GM19351 (cell line): Measurements from ENCODE around the gene CYSTM1.

Experiments used
- ATAC-seq: cut with Tn5 transposase; IDR thresholded peaks from one replicate; pipeline ENCODE4 v1.9.1; 2021; ENCODE audit warnings: mild to moderate bottlenecking, moderate library complexity; ENCODE audit not compliant: unreplicated experiment

Gene CYSTM1

DNA sequence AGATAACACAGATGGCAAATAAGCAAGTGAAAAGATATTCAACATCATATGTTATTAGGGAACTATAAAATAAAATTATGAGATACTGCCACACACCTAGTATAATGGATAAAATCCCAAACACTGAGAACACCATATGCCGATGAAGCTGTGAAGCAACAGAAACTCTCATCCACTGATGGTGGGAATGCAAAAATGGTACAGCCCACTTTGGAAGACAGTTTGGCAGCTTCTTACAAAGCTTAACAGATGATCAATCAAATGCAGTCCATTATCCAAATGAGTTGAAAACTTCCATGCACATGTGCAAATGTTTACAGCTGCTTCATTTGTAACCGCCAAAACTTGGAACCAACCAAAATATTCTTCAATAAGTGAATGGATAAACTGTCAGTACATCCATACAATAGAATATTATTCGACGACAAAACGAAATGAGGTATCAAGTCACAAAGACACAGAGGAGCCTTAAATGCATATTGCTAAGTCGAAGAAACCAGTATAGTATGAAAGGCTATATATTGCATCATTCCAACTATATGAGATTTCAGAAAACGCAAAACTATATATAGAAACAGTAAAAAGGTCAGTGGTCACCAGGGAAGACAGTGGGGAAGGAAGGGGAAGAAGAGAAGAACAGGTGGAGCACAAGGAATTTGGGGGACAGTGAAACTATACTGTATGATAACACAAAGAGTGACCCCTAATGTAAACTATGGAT, 113.0 kb downstream of the CYSTM1 start:
- ATAC-seq: no peak

- no peak for ATAC-seq
Measured at GRCh38 chr5:140292212-140293036, 117.4 kb downstream of the CYSTM1 start.
